ENCODE measurements around the gene LUZP1.

DNA sequence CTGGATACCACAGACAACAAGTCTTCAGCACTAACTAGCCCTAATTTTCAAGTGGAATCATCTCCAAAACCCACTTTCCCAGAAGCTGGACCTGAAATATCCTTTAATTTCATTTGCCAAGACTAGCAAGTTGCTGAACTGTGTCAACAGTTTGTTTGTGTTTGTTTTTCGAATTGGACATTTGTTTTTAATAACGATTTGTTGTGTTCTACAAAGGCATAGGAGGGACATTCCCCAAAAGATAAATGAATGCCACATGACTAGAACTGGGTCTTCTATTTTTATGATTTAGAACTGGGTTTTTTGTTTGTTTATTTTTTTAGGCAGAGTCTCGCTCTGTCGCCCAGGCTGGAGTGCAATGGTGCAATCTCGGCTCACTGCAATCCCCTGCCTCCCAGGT, 17.9 kb downstream of the LUZP1 start:
- TF ChIP-seq POLR2A (IDR thresholded peaks at IDR 0.05; ENCODE audit: low read length) (no peak), GATA1 (IDR thresholded peaks at IDR 0.05; ENCODE audit: low read depth, low read length) (no peak)

Data from erythroblast (primary cell).